Endothelial cell of umbilical vein (primary cell): ENCODE results near the gene ZNF555. TPM values are rescaled to one million over a fixed set of nuclear protein-coding genes. Genes with fewer than 3 reads are reported as not detected.

Source experiments
- BruUV-seq: library from RNA; stranded (reverse); fragments of 400-500 nt; replicated peaks from 2 replicates; lab custom pipeline; 2021; lab: Mats Ljungman, UMichigan
- CTCF ChIA-PET: fragments of 300-600, 350-600 bp; sonication (Branson Sonifier 250); formaldehyde crosslinking; loops from one replicate; lab custom pipeline; 2021; ENCODE audit warnings: antibody characterized with exemption, inconsistent platforms; lab: Charles Lee
- POLR2A ChIA-PET: fragments of 300-600, 350-600 bp; sonication (Branson Sonifier 250); formaldehyde crosslinking; loops from one replicate; lab custom pipeline; 2021; ENCODE audit warnings: antibody characterized with exemption, inconsistent platforms; lab: Charles Lee
- DNase-seq: peaks from one replicate; pipeline ENCODE4 v3.0.0-alpha.2; 2011; ENCODE audit warnings: low read depth, low spot score
- FAIRE-seq: peaks from 2 replicates; lab custom pipeline; 2011; peaks lifted over from hg19 to GRCh38; lab: Jason Lieb, UNC
- H2AFZ ChIP-seq: 2 replicates; pipeline ENCODE4 v1.6.0; 2012; ENCODE audit warnings: low read depth, low read length, control low read depth, inconsistent platforms
- H3K27ac ChIP-seq: 2 replicates; pipeline ENCODE4 v1.5.1; 2011; ENCODE audit warnings: low read depth, mild to moderate bottlenecking, control low read depth, low read length, moderate library complexity; ENCODE audit not compliant: insufficient read depth
- H3K27me3 ChIP-seq, 2 experiments: 2 replicates each; pipeline versions ENCODE4 v1.6.0 to v1.6.1; 2011; ENCODE audit warnings: low read length in 2 of 2, mixed read lengths in 1 of 2; ENCODE audit not compliant: control insufficient read depth in 2 of 2, insufficient read depth in 2 of 2
- H3K36me3 ChIP-seq, 2 experiments: 2 replicates in 1 of 2; 3 replicates in 1 of 2; pipeline ENCODE4 v1.5.1; 2011; ENCODE audit warnings: low read length in 2 of 2, mild to moderate bottlenecking in 1 of 2, moderate library complexity in 1 of 2; ENCODE audit not compliant: control insufficient read depth in 2 of 2, insufficient read depth in 2 of 2; ENCODE audit errors: extremely low read depth in 1 of 2
- H3K4me1 ChIP-seq: 3 replicates; pipeline ENCODE4 v1.5.1; 2011; ENCODE audit warnings: mild to moderate bottlenecking, low read length; ENCODE audit not compliant: control insufficient read depth, insufficient read depth; ENCODE audit errors: extremely low read depth
- H3K4me2 ChIP-seq: 2 replicates; pipeline ENCODE4 v1.6.1; 2011; ENCODE audit warnings: low read length, control low read depth, mixed read lengths; ENCODE audit not compliant: insufficient read depth
- H3K4me3 ChIP-seq, 3 experiments: fragments of 200-600 bp in 1 of 3; sonication (generic), shearing (Covaris generic) in 1 of 3; replicated peaks in 1 of 3; 2 replicates each; pipeline ENCODE4 v1.5.1; 2011 to 2016; ENCODE audit warnings: control low read depth in 3 of 3, low read length in 3 of 3, mild to moderate bottlenecking in 2 of 3, inconsistent platforms in 1 of 3, low read depth in 1 of 3, moderate library complexity in 1 of 3; ENCODE audit not compliant: insufficient read depth in 1 of 3
- H3K79me2 ChIP-seq: 2 replicates; pipeline ENCODE4 v1.6.0; 2012; ENCODE audit warnings: low read length, inconsistent platforms; ENCODE audit not compliant: control insufficient read depth, insufficient read depth
- H3K9ac ChIP-seq: replicated peaks from 2 replicates; pipeline ENCODE3; 2011; ENCODE audit warnings: low read length, control low read depth; ENCODE audit not compliant: insufficient read depth; ENCODE audit errors: extremely low read depth
- H3K9me1 ChIP-seq: replicated peaks from 3 replicates; pipeline ENCODE4 v1.6.0; 2011; ENCODE audit warnings: mild to moderate bottlenecking, low read length; ENCODE audit not compliant: control insufficient read depth, insufficient read depth; ENCODE audit errors: extremely low read depth
- H3K9me3 ChIP-seq: replicated peaks from 2 replicates; pipeline ENCODE4 v1.5.1; 2012; ENCODE audit warnings: low read length, inconsistent platforms; ENCODE audit not compliant: control insufficient read depth, insufficient read depth
- H4K20me1 ChIP-seq: replicated peaks from 2 replicates; pipeline ENCODE3; 2011; ENCODE audit warnings: mild to moderate bottlenecking, low read length; ENCODE audit not compliant: control insufficient read depth, insufficient read depth; ENCODE audit errors: extremely low read depth
- CTCF ChIP-seq, 2 donors: IDR thresholded peaks; 1 replicate in 1 of 2; 2 replicates in 1 of 2; pipeline ENCODE4 v1.5.1; 2011; ENCODE audit warnings: low read length in 2 of 2, mild to moderate bottlenecking in 2 of 2, moderate library complexity in 2 of 2, control low read depth in 1 of 2, inconsistent platforms in 1 of 2, low read depth in 1 of 2; ENCODE audit not compliant: insufficient read depth in 1 of 2; ENCODE audit errors: extremely low read depth in 1 of 2
- EZH2 ChIP-seq: IDR thresholded peaks from 2 replicates; pipeline ENCODE4 v1.6.1; 2012; ENCODE audit warnings: borderline replicate concordance, low read depth, mild to moderate bottlenecking, moderate library complexity, low read length, inconsistent platforms; ENCODE audit not compliant: severe bottlenecking
- FOS ChIP-seq: IDR thresholded peaks from 2 replicates; pipeline ENCODE4 v1.6.1; 2011; ENCODE audit warnings: mild to moderate bottlenecking, low read length, moderate library complexity, borderline replicate concordance; ENCODE audit not compliant: insufficient read depth
- GATA2 ChIP-seq: IDR thresholded peaks from 2 replicates; pipeline ENCODE4 v1.7.0; 2011; ENCODE audit warnings: low read depth, mild to moderate bottlenecking, moderate library complexity, mixed read lengths, low read length; ENCODE audit not compliant: insufficient read length, insufficient read depth
- JUN ChIP-seq: IDR thresholded peaks from 2 replicates; pipeline ENCODE4 v1.6.1; 2011; ENCODE audit warnings: borderline replicate concordance, low read depth; ENCODE audit not compliant: insufficient read length, insufficient read depth
- MAX ChIP-seq: IDR thresholded peaks from 2 replicates; pipeline ENCODE4 v1.6.1; 2011; ENCODE audit not compliant: insufficient read depth, insufficient read length
- MYC ChIP-seq: IDR thresholded peaks from one replicate; pipeline ENCODE4 v1.6.1; 2011; ENCODE audit warnings: mild to moderate bottlenecking, low read depth, low read length
- POLR2A ChIP-seq: IDR thresholded peaks from 2 replicates; pipeline ENCODE4 v1.6.1; 2012; ENCODE audit warnings: low read depth, mild to moderate bottlenecking, control low read depth, low read length
- POLR2AphosphoS5 ChIP-seq: IDR thresholded peaks from 2 replicates; pipeline ENCODE4 v1.6.1; 2012; ENCODE audit warnings: low read depth, mild to moderate bottlenecking, control low read depth, low read length, moderate library complexity; ENCODE audit not compliant: insufficient read depth
- dilution Hi-C: fragments of 300-500 bp; cut with MboI; formaldehyde crosslinking; loops from one replicate; pipeline ENCODE4 v1.15.0; 2019; ENCODE audit warnings: low sequenced_read_pairs; ENCODE audit not compliant: extremely low pct_ligation_motif_present
- intact Hi-C: fragments of 100-400 bp; cut with micrococcal nuclease; formaldehyde crosslinking; loops from one replicate; pipeline ENCODE4 v1.10.0; 2022
- polyA plus RNA-seq, 4 experiments: library from polyadenylated mRNA; depleted of rRNA in 3 of 4; stranded (reverse) in 3 of 4; unstranded in 1 of 4; fragments of >200 nt; gene quantifications; 2 replicates each; pipeline versions ENCODE4 v1.2.1 to v1.2.3, GENCODE V29; 2011 to 2012; ENCODE audit warnings: missing spikeins in 1 of 4
- total RNA-seq: library from RNA; stranded (reverse); gene quantifications from 2 replicates; pipeline ENCODE4 v1.2.3, GENCODE V29; 2021

Gene ZNF555
- total and polyA plus RNA-seq, 2 donors (not counting 3 experiments of a cell fraction or from before 2014, with no cell fraction given): 1.6 to 5.4 TPM

DNA sequence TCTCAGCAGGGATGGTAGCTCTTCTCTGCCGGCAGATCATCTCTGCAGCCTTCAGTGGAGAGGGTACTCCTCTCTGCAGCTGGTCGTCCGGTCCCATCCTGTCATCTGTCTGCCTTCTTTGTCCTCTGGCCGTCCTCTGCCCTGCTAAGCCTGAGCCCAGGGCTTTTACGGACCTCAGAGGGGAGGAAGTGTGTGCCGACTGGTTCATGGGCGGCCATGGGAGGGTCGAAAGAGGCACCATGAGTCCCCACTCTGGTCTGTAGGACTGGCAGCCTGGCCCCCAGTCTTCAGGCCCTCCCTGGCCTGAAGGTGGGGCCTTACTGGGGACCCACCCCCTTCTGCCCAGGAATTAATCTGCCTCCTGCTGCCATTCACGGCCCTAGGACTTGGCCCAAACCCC lies 17.6 kb upstream of the ZNF555 start:
- TF ChIP-seq POLR2AphosphoS5: no peak
- no peak for TF ChIP-seq MAX
- no peak for TF ChIP-seq CTCF (IDR thresholded peaks at IDR 0.05; ENCODE audit: extremely low read depth in 1 of 2, insufficient read depth in 1 of 2, low read depth in 1 of 2, low read length in 2 of 2)
- TF ChIP-seq GATA2: no peak
- no peak for TF ChIP-seq JUN
- TF ChIP-seq EZH2: no peak
- TF ChIP-seq POLR2A: no peak
- TF ChIP-seq FOS: no peak
- TF ChIP-seq MYC: no peak
- H3K9me3 ChIP-seq: no peaks in the 10 kb centered on the region
- FAIRE-seq (no peak), DNase-seq (no peak)
- H3K4me2 ChIP-seq: no peak overlapping the region
- no peak overlapping the region for H3K9ac ChIP-seq
- peaks cover 3% of the 10 kb centered on the region for H3K4me1 ChIP-seq
- no peak overlapping the region for H2AFZ ChIP-seq
- no peak overlapping the region for H3K27ac ChIP-seq
- CTCF ChIA-PET: interaction anchor here (1.1 kb wide), 1 partner anchor 18 kb away, joined by 3 read pairs; the partner anchor contains the start of gene ZNF555
- H3K4me3 ChIP-seq: no peak overlapping the region
- POLR2A ChIA-PET: no interaction called here
- H3K36me3 ChIP-seq: peaks cover 0 to 3% of the 10 kb centered on the region in 2 experiments
- intact Hi-C loops: no loop called here
- no peaks in the 10 kb centered on the region for H4K20me1 ChIP-seq
- BruUV-seq: no TSS peak
- no peaks in the 10 kb centered on the region for H3K27me3 ChIP-seq
- dilution Hi-C loops: no loop called here
- no peaks in the 10 kb centered on the region for H3K9me1 ChIP-seq
- H3K79me2 ChIP-seq: no peaks in the 10 kb centered on the region
